Measurements from ENCODE around the gene MRPL58. TPM values are rescaled to one million over a fixed set of nuclear protein-coding genes. Genes with fewer than 3 reads are reported as not detected.

The MRPL58 gene
- total RNA-seq, 1 donor, result 23.5 TPM

DNA sequence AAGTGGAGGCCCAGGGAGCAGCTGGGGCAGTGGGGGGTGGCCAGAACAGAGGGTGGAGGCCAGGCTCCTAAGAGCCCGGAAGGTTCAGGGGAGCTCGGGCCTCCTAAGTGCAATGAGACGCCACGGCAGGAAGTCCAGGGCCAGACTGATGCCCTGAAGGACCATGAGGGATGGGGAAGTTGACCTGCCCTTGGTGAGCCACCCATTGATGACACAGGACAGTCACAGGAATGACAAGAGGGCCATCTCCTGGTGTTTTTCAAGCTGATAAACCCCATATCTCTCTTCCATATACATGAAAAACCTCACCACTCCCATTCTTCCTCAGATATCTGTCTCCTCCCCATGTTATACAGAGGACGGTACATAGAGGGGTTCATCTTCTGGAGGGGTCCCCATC is 5.8 kb upstream of the MRPL58 start:
- Histone ChIP-seq H3K79me2 (ENCODE audit: insufficient read depth, low read length) (no peaks in the 10 kb centered on the region), H3K9me3 (ENCODE audit: low read depth, low read length) (no peaks in the 10 kb centered on the region), H3K4me2 (ENCODE audit: insufficient read depth, low read length) (no peak overlapping the region), H3K27ac (ENCODE audit: low read depth, low read length) (no peak overlapping the region), H3K27me3 (ENCODE audit: insufficient read depth, low read length) (no peaks in the 10 kb centered on the region), H2AFZ (ENCODE audit: low read length) (no peak overlapping the region), H3K4me1 (ENCODE audit: insufficient read depth, low read length) (peaks cover 6% of the 10 kb centered on the region), H3K36me3 (ENCODE audit: insufficient read depth, low read length) (peaks cover 17% of the 10 kb centered on the region), H4K20me1 (ENCODE audit: insufficient read depth, low read length) (peaks cover 2% of the 10 kb centered on the region), H3K4me3 (ENCODE audit: insufficient read depth, low read length) (no peak overlapping the region)
- no peak for DNase-seq (ENCODE audit: insufficient read length, low spot score, missing footprints)
- TF ChIP-seq, protein P1, sequence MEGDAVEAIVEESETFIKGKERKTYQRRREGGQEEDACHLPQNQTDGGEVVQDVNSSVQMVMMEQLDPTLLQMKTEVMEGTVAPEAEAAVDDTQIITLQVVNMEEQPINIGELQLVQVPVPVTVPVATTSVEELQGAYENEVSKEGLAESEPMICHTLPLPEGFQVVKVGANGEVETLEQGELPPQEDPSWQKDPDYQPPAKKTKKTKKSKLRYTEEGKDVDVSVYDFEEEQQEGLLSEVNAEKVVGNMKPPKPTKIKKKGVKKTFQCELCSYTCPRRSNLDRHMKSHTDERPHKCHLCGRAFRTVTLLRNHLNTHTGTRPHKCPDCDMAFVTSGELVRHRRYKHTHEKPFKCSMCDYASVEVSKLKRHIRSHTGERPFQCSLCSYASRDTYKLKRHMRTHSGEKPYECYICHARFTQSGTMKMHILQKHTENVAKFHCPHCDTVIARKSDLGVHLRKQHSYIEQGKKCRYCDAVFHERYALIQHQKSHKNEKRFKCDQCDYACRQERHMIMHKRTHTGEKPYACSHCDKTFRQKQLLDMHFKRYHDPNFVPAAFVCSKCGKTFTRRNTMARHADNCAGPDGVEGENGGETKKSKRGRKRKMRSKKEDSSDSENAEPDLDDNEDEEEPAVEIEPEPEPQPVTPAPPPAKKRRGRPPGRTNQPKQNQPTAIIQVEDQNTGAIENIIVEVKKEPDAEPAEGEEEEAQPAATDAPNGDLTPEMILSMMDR (IDR thresholded peaks at IDR 0.05; ENCODE audit: extremely low read depth, low read depth, low read length), result no peak

DNA sequence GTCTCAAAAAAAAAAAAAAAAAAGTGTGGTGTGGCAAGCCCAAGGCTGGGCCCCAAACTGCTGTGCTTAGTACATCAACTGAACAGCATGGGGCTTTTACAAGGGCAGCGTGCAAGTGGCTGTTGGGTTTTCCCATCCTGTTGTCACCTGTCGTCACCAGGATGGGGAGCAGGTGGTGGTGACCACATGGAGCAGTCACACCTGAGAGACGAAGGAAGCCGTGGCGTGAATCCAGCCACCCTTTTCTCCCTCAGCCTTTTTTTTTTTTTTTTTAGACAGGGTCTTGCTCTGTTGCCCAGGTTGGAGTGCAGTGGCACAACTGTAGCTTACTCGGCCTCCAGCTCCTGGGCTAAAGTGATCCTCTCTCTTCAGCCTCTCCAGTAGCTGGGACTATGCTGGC is 4.1 kb upstream of the MRPL58 start:
- Histone ChIP-seq H2AFZ (ENCODE audit: low read length) (no peak overlapping the region), H3K4me1 (ENCODE audit: insufficient read depth, low read length) (peaks cover 15% of the 10 kb centered on the region), H3K4me2 (ENCODE audit: insufficient read depth, low read length) (no peak overlapping the region), H4K20me1 (ENCODE audit: insufficient read depth, low read length) (peaks cover 2% of the 10 kb centered on the region), H3K36me3 (ENCODE audit: insufficient read depth, low read length) (peaks cover 5% of the 10 kb centered on the region), H3K9me3 (ENCODE audit: low read depth, low read length) (no peaks in the 10 kb centered on the region), H3K4me3 (ENCODE audit: insufficient read depth, low read length) (no peak overlapping the region), H3K27ac (ENCODE audit: low read depth, low read length) (no peak overlapping the region), H3K79me2 (ENCODE audit: insufficient read depth, low read length) (peaks cover 7% of the 10 kb centered on the region), H3K27me3 (ENCODE audit: insufficient read depth, low read length) (no peaks in the 10 kb centered on the region)
- TF ChIP-seq, protein P1 (IDR thresholded peaks at IDR 0.05; ENCODE audit: extremely low read depth, low read depth, low read length), result no peak
- DNase-seq (ENCODE audit: insufficient read length, low spot score, missing footprints), result no peak

DNA sequence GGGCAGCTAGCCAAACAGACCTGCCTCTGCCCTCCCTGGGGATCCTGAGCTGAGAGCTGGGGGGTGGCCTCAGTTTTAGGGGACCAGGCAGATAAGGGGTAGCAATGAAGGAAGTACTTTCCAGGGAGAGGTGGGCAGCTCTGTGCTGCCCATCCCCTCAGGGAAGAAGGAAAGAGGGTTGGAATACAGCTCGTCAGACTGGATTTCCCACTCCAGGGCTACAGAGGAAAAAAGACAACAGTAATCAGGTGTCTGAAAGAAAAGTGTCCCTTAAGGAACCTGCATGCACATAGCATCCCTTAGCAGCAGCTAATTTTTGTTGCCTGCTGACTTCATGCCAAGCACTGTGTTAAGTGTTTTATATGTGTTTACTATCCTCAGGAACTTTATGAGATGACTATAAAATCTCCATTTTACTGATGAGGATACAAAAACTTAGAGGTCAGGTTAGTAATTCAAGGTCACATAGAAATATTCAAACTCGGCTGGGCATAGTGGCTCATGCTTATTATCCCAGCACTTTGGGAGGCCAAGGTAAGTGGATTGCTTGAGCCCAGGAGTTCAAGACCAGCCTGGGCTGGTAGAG is 3.2 kb upstream of the MRPL58 start:
- H3K27ac ChIP-seq (ENCODE audit: low read depth, low read length), result no peak overlapping the region
- H3K27me3 ChIP-seq (ENCODE audit: insufficient read depth, low read length), result no peaks in the 10 kb centered on the region
- peaks cover 2% of the 10 kb centered on the region for H4K20me1 ChIP-seq (ENCODE audit: insufficient read depth, low read length)
- H2AFZ ChIP-seq (ENCODE audit: low read length), result no peak overlapping the region
- TF ChIP-seq, protein P1 (IDR thresholded peaks at IDR 0.05; ENCODE audit: extremely low read depth, low read depth, low read length), result no peak
- DNase-seq (ENCODE audit: insufficient read length, low spot score, missing footprints), result no peak
- peaks cover 13% of the 10 kb centered on the region for H3K79me2 ChIP-seq (ENCODE audit: insufficient read depth, low read length)
- no peaks in the 10 kb centered on the region for H3K9me3 ChIP-seq (ENCODE audit: low read depth, low read length)
- no peak overlapping the region for H3K4me3 ChIP-seq (ENCODE audit: insufficient read depth, low read length)
- H3K4me2 ChIP-seq (ENCODE audit: insufficient read depth, low read length), result no peak overlapping the region
- H3K36me3 ChIP-seq (ENCODE audit: insufficient read depth, low read length), result peaks cover 5% of the 10 kb centered on the region
- peaks cover 21% of the 10 kb centered on the region for H3K4me1 ChIP-seq (ENCODE audit: insufficient read depth, low read length)

DNA sequence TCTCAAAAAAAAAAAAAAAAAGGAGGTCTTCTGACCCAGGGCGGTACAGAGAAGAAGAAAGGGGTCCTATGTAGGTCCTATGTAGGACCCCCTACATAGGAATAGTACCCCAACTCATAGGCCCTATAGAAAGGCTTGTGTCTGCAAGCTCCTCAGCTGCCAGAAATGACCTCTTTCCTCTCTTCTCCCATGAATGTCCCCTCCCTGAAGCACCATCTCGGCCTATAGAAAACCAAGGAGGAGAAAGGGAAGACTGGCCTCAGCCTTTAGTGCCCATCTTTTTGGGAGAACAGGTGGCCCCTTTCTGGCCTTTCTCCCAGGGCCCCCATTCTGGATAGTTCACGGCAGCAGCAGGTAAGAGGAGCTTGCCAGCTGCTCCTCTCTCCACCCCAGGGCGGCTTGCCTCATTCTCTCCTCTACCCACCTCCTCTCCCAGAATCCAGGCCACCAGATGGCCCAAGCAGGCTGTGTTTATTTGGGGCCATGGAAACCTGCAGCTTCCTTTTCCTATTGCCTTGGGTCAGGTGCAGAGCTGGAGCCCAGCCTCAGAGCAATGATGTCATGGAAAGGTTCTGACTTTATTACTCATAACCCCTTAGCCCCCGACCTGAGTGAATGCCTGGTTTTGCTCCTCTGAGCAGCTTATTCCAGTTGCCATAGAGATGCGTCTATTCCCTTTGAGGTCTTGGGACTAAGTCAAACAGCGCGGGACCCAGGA is 1.6 kb upstream of the MRPL58 start:
- DNase-seq (ENCODE audit: insufficient read length, low spot score, missing footprints), result no peak
- Histone ChIP-seq H2AFZ (ENCODE audit: low read length) (no peak overlapping the region), H3K4me2 (ENCODE audit: insufficient read depth, low read length) (peak overlapping the region; percentile 100)

More for the DNA sequence above, 1.6 kb upstream of the MRPL58 start:
- peaks cover 22% of the 10 kb centered on the region for H3K79me2 ChIP-seq (ENCODE audit: insufficient read depth, low read length)
- H4K20me1 ChIP-seq (ENCODE audit: insufficient read depth, low read length), result no peaks in the 10 kb centered on the region
- H3K4me3 ChIP-seq (ENCODE audit: insufficient read depth, low read length), result no peak overlapping the region
- H3K27ac ChIP-seq (ENCODE audit: low read depth, low read length), result peak overlapping the region; percentile 60
- no peaks in the 10 kb centered on the region for H3K36me3 ChIP-seq (ENCODE audit: insufficient read depth, low read length)
- no peaks in the 10 kb centered on the region for H3K27me3 ChIP-seq (ENCODE audit: insufficient read depth, low read length)
- TF ChIP-seq, protein P1 (IDR thresholded peaks at IDR 0.05; ENCODE audit: extremely low read depth, low read depth, low read length), result no peak
- no peaks in the 10 kb centered on the region for H3K9me3 ChIP-seq (ENCODE audit: low read depth, low read length)
- H3K4me1 ChIP-seq (ENCODE audit: insufficient read depth, low read length), result peaks cover 21% of the 10 kb centered on the region

Measured in osteoblast (primary cell).